NT2/D1 (cell line): ENCODE results near the gene PSMA2.

ENCODE experiments used
- DNase-seq: peaks from one replicate; pipeline ENCODE4 v3.0.0-alpha.2; 2011; ENCODE audit warnings: low read depth, low spot score
- H3K27me3 ChIP-seq: 2 replicates; pipeline ENCODE4 v1.6.0; 2011; ENCODE audit warnings: mild to moderate bottlenecking; ENCODE audit not compliant: insufficient read length, insufficient read depth
- H3K36me3 ChIP-seq: 2 replicates; pipeline ENCODE4 v1.6.1; 2011; ENCODE audit warnings: mild to moderate bottlenecking, low read length, mixed read lengths; ENCODE audit not compliant: insufficient read depth, insufficient read length
- H3K4me1 ChIP-seq: 2 replicates; pipeline ENCODE4 v1.5.1; 2011; ENCODE audit not compliant: insufficient read depth, insufficient read length
- H3K4me3 ChIP-seq: 2 replicates; pipeline ENCODE4 v1.5.1; 2011; ENCODE audit warnings: low read depth; ENCODE audit not compliant: insufficient read length
- H3K9ac ChIP-seq: 2 replicates; pipeline ENCODE4 v1.6.0; 2011; ENCODE audit warnings: low read depth; ENCODE audit not compliant: insufficient read length
- H3K9me3 ChIP-seq: 2 replicates; pipeline ENCODE4 v1.5.1; 2011; ENCODE audit warnings: mild to moderate bottlenecking, low read length; ENCODE audit not compliant: insufficient read depth
- SUZ12 ChIP-seq: IDR thresholded peaks from 2 replicates; pipeline ENCODE4 v1.6.1; 2011; ENCODE audit not compliant: insufficient read length, insufficient read depth; ENCODE audit errors: extremely low read depth
- YY1 ChIP-seq: IDR thresholded peaks from 2 replicates; pipeline ENCODE4 v1.6.1; 2011; ENCODE audit not compliant: insufficient read length, insufficient read depth
- ZNF274 ChIP-seq: IDR thresholded peaks from 2 replicates; pipeline ENCODE4 v1.6.1; 2011; ENCODE audit warnings: mild to moderate bottlenecking, low read depth, low read length

Gene PSMA2

GRCh38 chr7:42926204-42926603 is 5.8 kb downstream of the PSMA2 start:
- Histone ChIP-seq H3K36me3 (peaks cover 67% of the 10 kb centered on the region), H3K9ac (no peak overlapping the region), H3K9me3 (no peaks in the 10 kb centered on the region), H3K27me3 (no peaks in the 10 kb centered on the region), H3K4me3 (no peak overlapping the region), H3K4me1 (peaks cover 2% of the 10 kb centered on the region)
- DNase-seq = no peak
- no peak for TF ChIP-seq ZNF274
- TF ChIP-seq SUZ12 = no peak
- TF ChIP-seq YY1 = no peak

GRCh38 chr7:42925630-42926029 is 6.3 kb downstream of the PSMA2 start:
- Histone ChIP-seq H3K9me3 (no peaks in the 10 kb centered on the region), H3K4me1 (peaks cover 2% of the 10 kb centered on the region), H3K9ac (no peak overlapping the region), H3K36me3 (peaks cover 72% of the 10 kb centered on the region), H3K4me3 (no peak overlapping the region), H3K27me3 (no peaks in the 10 kb centered on the region)
- no peak for TF ChIP-seq ZNF274
- TF ChIP-seq YY1 = no peak
- no peak for TF ChIP-seq SUZ12
- DNase-seq = no peak

- Histone ChIP-seq H3K27me3 (no peaks in the 10 kb centered on the region), H3K4me3 (no peak overlapping the region), H3K9me3 (no peaks in the 10 kb centered on the region), H3K9ac (no peak overlapping the region), H3K36me3 (peaks cover 81% of the 10 kb centered on the region), H3K4me1 (peaks cover 2% of the 10 kb centered on the region)
- TF ChIP-seq SUZ12 (no peak), ZNF274 (no peak), YY1 (no peak)
- DNase-seq = no peak
Measured at GRCh38 chr7:42924223-42924838, 7.6 kb downstream of the PSMA2 start.

GRCh38 chr7:42922017-42922753 is 9.8 kb downstream of the PSMA2 start:
- TF ChIP-seq YY1 (no peak), ZNF274 (no peak), SUZ12 (no peak)
- no peak overlapping the region for H3K4me3 ChIP-seq
- no peak for DNase-seq
- H3K27me3 ChIP-seq = no peaks in the 10 kb centered on the region
- peaks cover 96% of the 10 kb centered on the region for H3K36me3 ChIP-seq
- no peaks in the 10 kb centered on the region for H3K9me3 ChIP-seq
- no peak overlapping the region for H3K9ac ChIP-seq
- no peaks in the 10 kb centered on the region for H3K4me1 ChIP-seq

- Histone ChIP-seq H3K4me3 (no peak overlapping the region), H3K4me1 (peaks cover under 1% of the 10 kb centered on the region), H3K9me3 (peaks cover 5% of the 10 kb centered on the region; the same call in 1 of the 2 replicates), H3K9ac (no peak overlapping the region), H3K36me3 (peaks cover 64% of the 10 kb centered on the region), H3K27me3 (no peaks in the 10 kb centered on the region)
- no peak for DNase-seq
- no peak for TF ChIP-seq SUZ12
- no peak for TF ChIP-seq ZNF274
Measured at GRCh38 chr7:42915356-42915755, 16.6 kb downstream of the PSMA2 start.

- no peaks in the 10 kb centered on the region for H3K27me3 ChIP-seq
- peaks cover 64% of the 10 kb centered on the region for H3K36me3 ChIP-seq
- no peak overlapping the region for H3K4me3 ChIP-seq
- no peak for TF ChIP-seq YY1
- TF ChIP-seq ZNF274 = no peak
- TF ChIP-seq SUZ12 = no peak
- H3K4me1 ChIP-seq = peaks cover 3% of the 10 kb centered on the region
- DNase-seq = no peak
- no peak overlapping the region for H3K9ac ChIP-seq
- peaks cover 13% of the 10 kb centered on the region; the same call in 1 of the 2 replicates for H3K9me3 ChIP-seq
Measured at GRCh38 chr7:42914421-42915045, 17.4 kb downstream of the PSMA2 start.

- no peak for DNase-seq
- no peak overlapping the region for H3K4me3 ChIP-seq
- peaks cover 3% of the 10 kb centered on the region for H3K4me1 ChIP-seq
- H3K36me3 ChIP-seq = peaks cover 62% of the 10 kb centered on the region
- no peak for TF ChIP-seq SUZ12
- TF ChIP-seq YY1 = no peak
- no peak for TF ChIP-seq ZNF274
- H3K9me3 ChIP-seq = peaks cover 13% of the 10 kb centered on the region; the same call in 1 of the 2 replicates
- H3K27me3 ChIP-seq = no peaks in the 10 kb centered on the region
- H3K9ac ChIP-seq = no peak overlapping the region
Measured at GRCh38 chr7:42914009-42914408, 18.0 kb downstream of the PSMA2 start.
